Measurements from ENCODE around the gene DYNLL1. TPM values are rescaled to one million over a fixed set of nuclear protein-coding genes. Genes with fewer than 3 reads are reported as not detected.
A peak's percentile ranks its signal among the peaks of the same experiment; 100 is the strongest.

The DYNLL1 gene
- total RNA-seq, 2 experiments from 2014 or later, result 273 to 275 TPM

DNA sequence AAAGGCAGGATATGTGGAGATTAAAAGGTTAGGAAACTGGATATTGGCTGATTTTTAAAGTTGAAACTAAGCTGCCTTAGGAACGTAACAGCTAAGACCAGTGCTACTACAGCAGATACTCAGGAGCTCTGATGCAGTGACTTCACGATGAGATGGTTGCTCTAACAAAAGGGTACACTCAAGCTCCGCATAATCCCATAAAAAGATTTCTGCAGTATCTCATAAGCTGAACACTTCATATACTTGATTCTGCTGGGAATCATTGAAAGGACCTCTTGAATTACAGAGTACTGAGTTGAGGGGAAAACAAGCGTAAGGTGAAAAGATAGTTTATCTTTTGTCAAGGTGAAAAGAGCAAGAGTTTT is 41.9 kb downstream of the DYNLL1 start:
- Mint-ChIP-seq H3K27me3 (ENCODE audit: low read depth) (no peaks in the 10 kb centered on the region), H3K4me1 (ENCODE audit: low read depth) (peaks cover 58% of the 10 kb centered on the region), H3K36me3 (ENCODE audit: low read depth) (peaks cover 55% of the 10 kb centered on the region), H3K4me3 (peak overlapping the region; percentile 88), H3K27ac (peak overlapping the region; percentile 80), H3K9me3 (ENCODE audit: insufficient read depth) (no peaks in the 10 kb centered on the region)
- DNase-seq, result no peak
- ChIA-PET POLR2A (interaction anchor here (0.7 to 2.4 kb wide), 6 partner anchors 9 to 760 kb away, joined by 3 to 12 read pairs (median 6); partner anchors contain the start of genes COQ5, RNU4-1 and RNU4-2), CTCF (interaction anchor here (0.9 to 2.6 kb wide), 7 partner anchors 14 to 111 kb away, joined by 3 to 11 read pairs (median 4); partner anchors contain the start of genes POP5 and SRSF9)
- ATAC-seq, result no peak

DNA sequence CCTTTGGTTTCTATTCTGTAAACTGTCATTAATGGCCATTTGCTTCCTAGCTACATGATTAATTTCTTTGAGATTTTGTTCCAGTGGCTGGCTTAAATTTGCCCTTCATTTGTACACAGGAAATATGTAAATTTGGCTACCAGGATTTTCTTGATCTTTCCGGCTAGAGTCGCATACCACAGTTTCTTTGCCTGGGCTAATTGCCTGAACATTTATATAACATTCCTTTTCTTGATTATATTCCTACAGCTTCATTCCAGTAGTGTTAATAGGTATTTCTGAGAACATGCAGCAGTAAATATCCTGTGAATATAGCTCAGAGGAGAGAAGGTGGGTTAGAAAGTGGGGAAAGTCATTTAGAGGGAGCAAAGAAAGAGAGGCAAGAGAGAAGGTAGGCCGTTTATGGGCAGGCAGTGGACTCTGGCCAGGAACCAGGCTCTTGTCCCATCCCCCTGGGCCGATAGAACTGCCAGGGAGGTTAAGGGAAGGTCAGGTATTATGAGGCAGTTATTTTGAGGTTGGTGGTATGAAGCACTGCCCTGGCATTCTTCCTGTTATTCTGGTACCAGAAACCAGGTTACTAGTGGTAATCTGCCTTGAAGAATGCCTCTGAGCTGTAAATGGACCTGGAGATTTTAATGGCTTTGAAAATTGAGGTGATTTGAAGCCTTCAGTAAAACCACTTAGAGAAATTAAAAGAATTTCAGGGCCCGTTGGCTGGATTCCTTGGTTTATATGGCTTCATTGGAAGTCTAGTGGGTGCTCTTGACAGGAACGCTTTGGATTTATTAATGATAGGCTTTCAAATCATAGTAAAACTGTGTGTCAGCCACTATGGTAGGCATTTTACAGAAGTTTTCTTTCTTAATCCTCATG is 42.6 kb downstream of the DYNLL1 start:
- Mint-ChIP-seq H3K4me1 (ENCODE audit: low read depth) (peaks cover 55% of the 10 kb centered on the region), H3K36me3 (ENCODE audit: low read depth) (peaks cover 58% of the 10 kb centered on the region), H3K9me3 (ENCODE audit: insufficient read depth) (no peaks in the 10 kb centered on the region), H3K27ac (peak overlapping the region; percentile 80), H3K4me3 (peak overlapping the region; percentile 88), H3K27me3 (ENCODE audit: low read depth) (no peaks in the 10 kb centered on the region)
- POLR2A ChIA-PET, result interaction anchor here (0.7 to 2.4 kb wide), 8 partner anchors 9 to 759 kb away, joined by 3 to 12 read pairs (median 5); partner anchors contain the start of genes COQ5, POP5, RNU4-1 and RNU4-2
- ATAC-seq (no peak), DNase-seq (no peak)
- CTCF ChIA-PET, result interaction anchor here (0.9 to 2.6 kb wide), 8 partner anchors 14 to 111 kb away, joined by 3 to 11 read pairs (median 4); partner anchors contain the start of genes POP5 and SRSF9

DNA sequence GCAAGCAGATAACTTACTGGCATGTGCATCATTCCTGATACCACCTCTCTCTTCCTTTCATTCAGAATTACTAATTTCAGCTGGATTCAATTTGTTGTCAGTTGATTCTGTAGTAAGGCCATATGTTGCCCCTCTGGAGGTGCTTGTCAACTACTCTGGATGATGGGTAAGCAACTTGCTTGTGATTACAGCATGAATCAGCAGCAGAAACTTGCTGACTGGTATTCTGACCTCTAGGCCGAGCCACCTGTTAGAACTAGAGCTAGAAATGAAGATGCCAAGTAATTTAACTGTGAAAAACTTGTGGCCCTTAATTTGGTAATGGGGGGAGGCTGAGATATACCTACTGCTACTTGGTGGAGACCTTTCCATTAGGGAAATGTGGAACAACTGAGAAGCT is 43.4 kb downstream of the DYNLL1 start:
- peaks cover 53% of the 10 kb centered on the region for H3K4me1 Mint-ChIP-seq (ENCODE audit: low read depth)
- ChIA-PET CTCF (interaction anchor here (1.2 to 2.6 kb wide), 4 partner anchors 43 to 89 kb away, joined by 3 to 11 read pairs (median 6); partner anchors contain the start of gene SRSF9), POLR2A (interaction anchor here (0.9 to 2.4 kb wide), 4 partner anchors 10 to 247 kb away, joined by 3 to 12 read pairs (median 6); partner anchors contain the start of genes COQ5, POP5, RNU4-1 and RNU4-2)
- ATAC-seq (no peak), DNase-seq (no peak)
- H3K27me3 Mint-ChIP-seq (ENCODE audit: low read depth), result no peaks in the 10 kb centered on the region
- peaks cover 58% of the 10 kb centered on the region for H3K36me3 Mint-ChIP-seq (ENCODE audit: low read depth)
- H3K4me3 Mint-ChIP-seq, result peak overlapping the region; percentile 88
- peak overlapping the region; percentile 80 for H3K27ac Mint-ChIP-seq
- H3K9me3 Mint-ChIP-seq (ENCODE audit: insufficient read depth), result no peaks in the 10 kb centered on the region

DNA sequence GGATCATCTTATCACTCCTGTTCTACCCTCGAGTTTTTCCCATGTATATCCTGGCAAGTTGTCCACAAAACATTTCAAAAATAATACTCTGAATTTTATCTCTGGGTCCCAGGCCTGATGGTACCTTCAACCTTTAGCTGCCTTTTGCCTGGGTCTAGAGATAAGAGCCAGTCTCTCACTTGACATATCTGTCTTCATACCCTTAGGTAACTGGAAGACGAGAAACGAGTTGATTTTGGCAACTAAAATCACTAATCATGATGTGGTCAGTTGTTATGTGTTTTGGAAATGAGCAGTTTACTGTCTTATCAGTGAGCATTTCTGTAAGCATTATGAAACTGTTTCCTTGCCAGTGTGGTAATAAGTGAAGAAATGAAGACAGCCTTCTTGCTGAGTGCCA is 44.5 kb downstream of the DYNLL1 start:
- Mint-ChIP-seq H3K4me1 (ENCODE audit: low read depth) (peaks cover 53% of the 10 kb centered on the region), H3K9me3 (ENCODE audit: insufficient read depth) (no peaks in the 10 kb centered on the region), H3K27ac (peak overlapping the region; percentile 69), H3K36me3 (ENCODE audit: low read depth) (peaks cover 54% of the 10 kb centered on the region), H3K27me3 (ENCODE audit: low read depth) (no peaks in the 10 kb centered on the region), H3K4me3 (no peak overlapping the region)
- POLR2A ChIA-PET, result no interaction called here
- DNase-seq (no peak), ATAC-seq (no peak)
- CTCF ChIA-PET, result no interaction called here

DNA sequence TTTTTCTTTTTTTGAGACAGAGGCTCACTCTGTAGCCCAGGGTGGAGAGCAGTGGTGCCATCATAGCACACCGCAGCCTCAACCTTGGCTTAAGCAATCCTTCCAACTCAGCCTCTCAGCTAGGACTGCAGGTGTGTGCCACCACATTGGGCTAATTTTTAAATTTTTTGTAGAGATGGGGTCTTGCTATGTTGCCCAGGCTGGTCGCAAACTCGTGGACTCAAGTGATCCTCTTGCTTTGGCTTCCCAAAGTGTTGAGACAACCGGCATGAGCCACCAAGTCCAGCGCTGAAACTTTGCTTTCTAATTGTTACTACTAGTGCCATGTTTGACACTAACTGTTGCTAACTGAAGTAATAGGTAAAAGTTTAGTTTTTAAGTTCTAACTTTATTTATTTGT is 46.3 kb downstream of the DYNLL1 start:
- ATAC-seq (no peak), DNase-seq (no peak)
- Mint-ChIP-seq H3K4me1 (ENCODE audit: low read depth) (peaks cover 40% of the 10 kb centered on the region), H3K27me3 (ENCODE audit: low read depth) (no peaks in the 10 kb centered on the region), H3K4me3 (no peak overlapping the region), H3K36me3 (ENCODE audit: low read depth) (peaks cover 46% of the 10 kb centered on the region), H3K27ac (no peak overlapping the region), H3K9me3 (ENCODE audit: insufficient read depth) (no peaks in the 10 kb centered on the region)
- ChIA-PET POLR2A (no interaction called here), CTCF (no interaction called here)

DNA sequence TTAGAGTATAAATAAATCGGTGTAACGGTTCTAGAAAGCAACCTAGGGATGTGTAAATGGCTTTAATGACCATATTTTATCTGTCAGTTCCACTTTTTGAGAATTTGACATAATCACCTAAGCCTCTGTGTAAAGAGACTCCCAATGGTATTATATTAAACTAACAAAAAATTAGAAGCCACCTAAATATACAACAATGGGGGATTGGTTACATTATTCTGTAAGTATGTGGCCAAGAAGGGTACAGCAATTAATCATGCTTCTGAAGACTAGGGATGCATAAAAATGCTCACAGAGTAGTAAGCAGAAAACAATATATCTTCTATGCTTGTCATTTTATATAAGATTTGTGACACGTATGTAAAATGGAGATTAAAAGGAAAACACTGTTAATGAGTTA is 48.8 kb downstream of the DYNLL1 start:
- DNase-seq (no peak), ATAC-seq (no peak)
- Mint-ChIP-seq H3K4me1 (ENCODE audit: low read depth) (peaks cover 14% of the 10 kb centered on the region), H3K4me3 (no peak overlapping the region), H3K27me3 (ENCODE audit: low read depth) (no peaks in the 10 kb centered on the region), H3K9me3 (ENCODE audit: insufficient read depth) (no peaks in the 10 kb centered on the region), H3K27ac (no peak overlapping the region), H3K36me3 (ENCODE audit: low read depth) (peaks cover 23% of the 10 kb centered on the region)
- ChIA-PET CTCF (interaction anchor here (0.8 kb wide), 1 partner anchor 104 kb away, joined by 3 read pairs; no protein-coding TSS in a partner anchor), POLR2A (interaction anchor here (0.6 kb wide), 2 partner anchors 37 to 1958 kb away, joined by 3 read pairs; partner anchors contain the start of gene POP5)

DNA sequence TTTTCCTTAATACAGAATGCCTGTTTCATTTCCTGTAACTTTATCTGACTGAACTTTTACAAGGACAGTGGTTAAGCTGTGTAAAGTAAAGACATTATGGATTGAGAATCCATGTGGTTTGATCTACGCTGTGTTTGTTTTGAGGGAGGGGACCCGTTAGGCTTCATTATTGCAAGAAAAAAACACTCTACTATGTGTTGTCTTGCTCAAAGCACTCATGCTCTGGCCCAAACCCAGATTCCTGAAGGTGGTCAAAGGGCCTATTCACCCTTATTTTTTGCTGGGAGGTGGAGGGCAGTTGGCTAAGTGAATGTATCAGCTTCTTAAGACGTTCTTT is 50.1 kb downstream of the DYNLL1 start:
- no peak overlapping the region for H3K4me3 Mint-ChIP-seq
- no peak overlapping the region for H3K27ac Mint-ChIP-seq
- ATAC-seq (no peak), DNase-seq (no peak)
- H3K9me3 Mint-ChIP-seq (ENCODE audit: insufficient read depth), result no peaks in the 10 kb centered on the region
- ChIA-PET POLR2A (no interaction called here), CTCF (interaction anchor here (0.9 to 1.6 kb wide), 3 partner anchors 15 to 77 kb away, joined by 3 to 4 read pairs (median 4); partner anchors contain the start of gene SRSF9)
- H3K36me3 Mint-ChIP-seq (ENCODE audit: low read depth), result peaks cover 14% of the 10 kb centered on the region
- H3K27me3 Mint-ChIP-seq (ENCODE audit: low read depth), result no peaks in the 10 kb centered on the region
- peaks cover 4% of the 10 kb centered on the region for H3K4me1 Mint-ChIP-seq (ENCODE audit: low read depth)

Other genes starting within 250 kb of the DYNLL1 start
- gene PXN, start 230.4 kb upstream of the DYNLL1 start, total RNA-seq, result 100 to 1,000 TPM; 123 to 127 TPM
- gene RNU4-2, start 204.2 kb upstream of the DYNLL1 start, total RNA-seq, result 1,000 to 10,000 TPM; 1,982 to 3,332 TPM
- gene RNU4-1, start 202.9 kb upstream of the DYNLL1 start, total RNA-seq, result 1,000 to 10,000 TPM; 1,409 to 2,335 TPM
- 1 to 10 TPM; 1.2 to 1.4 TPM for gene SIRT4, start 193.8 kb upstream of the DYNLL1 start, total RNA-seq
- gene PLA2G1B, start 168.3 kb upstream of the DYNLL1 start, total RNA-seq, result not detected
- not detected for gene MSI1, start 126.9 kb upstream of the DYNLL1 start, total RNA-seq
- 100 to 1,000 TPM; 337 to 351 TPM for gene COX6A1, start 58.0 kb upstream of the DYNLL1 start, total RNA-seq
- gene TRIAP1, start 49.7 kb upstream of the DYNLL1 start, total RNA-seq, result 10 to 100 TPM; 36.2 to 40.9 TPM
- 10 to 100 TPM; 25.4 to 31.9 TPM for gene GATC, start 49.7 kb upstream of the DYNLL1 start, total RNA-seq
- 100 to 1,000 TPM; 199 to 219 TPM for gene SRSF9, start 26.4 kb upstream of the DYNLL1 start, total RNA-seq
- gene COQ5, start 33.0 kb downstream of the DYNLL1 start, total RNA-seq, result 10 to 100 TPM; 28.6 to 30.6 TPM
- 100 to 1,000 TPM; 192 to 204 TPM for gene RNF10, start 38.2 kb downstream of the DYNLL1 start, total RNA-seq
- gene POP5, start 85.3 kb downstream of the DYNLL1 start, total RNA-seq, result 10 to 100 TPM; 63.3 to 64.0 TPM
- gene CABP1, start 144.5 kb downstream of the DYNLL1 start, total RNA-seq, result under 1 TPM in 1 of 2 experiments, not detected in 1; 0.34 TPM
- 100 to 1,000 TPM in 1 of 2 experiments, 10 to 100 TPM in 1; 95.0 to 102 TPM for gene MLEC, start 191.0 kb downstream of the DYNLL1 start, total RNA-seq
- gene UNC119B, start 214.3 kb downstream of the DYNLL1 start, total RNA-seq, result 10 to 100 TPM; 18.5 to 18.9 TPM
- gene ACADS, start 229.7 kb downstream of the DYNLL1 start, total RNA-seq, result 10 to 100 TPM; 18.6 to 19.1 TPM

All from activated CD8-positive, alpha-beta T cell treated with anti-CD3 and anti-CD28 coated beads, Interleukin-2, amount 10 ng/mL, durations not matched to agents 7 days and 5 days (primary cell).